HCT116 (cell line): Measurements from ENCODE around the gene KIFC1.

Experiments
- ATF3 ChIP-seq: IDR thresholded peaks from 2 replicates; pipeline ENCODE4 v1.6.1; 2012
- CBX3 ChIP-seq: IDR thresholded peaks from 2 replicates; pipeline ENCODE4 v1.6.1; 2012; ENCODE audit warnings: low read depth
- CTCF ChIP-seq, 3 experiments: fragments of 200-600 bp in 1 of 3; sonication (generic) in 1 of 3; IDR thresholded peaks in 2 of 3; conservative IDR thresholded peaks in 1 of 3; 2 replicates each; pipeline ENCODE4 v1.5.1; 2012 to 2017; ENCODE audit warnings: low read depth in 2 of 3, low read length in 2 of 3, antibody characterized with exemption in 1 of 3, borderline replicate concordance in 1 of 3, control low read depth in 1 of 3, mild to moderate bottlenecking in 1 of 3, mixed read lengths in 1 of 3, mixed run types in 1 of 3, moderate library complexity in 1 of 3; ENCODE audit not compliant: insufficient read depth in 1 of 3
- EZH2 ChIP-seq: fragments of 200-600 bp; sonication (generic); IDR thresholded peaks from 2 replicates; pipeline ENCODE4 v1.6.1; 2017; ENCODE audit warnings: antibody characterized with exemption, mixed run types
- EZH2phosphoT487 ChIP-seq: fragments of 200-600 bp; IDR thresholded peaks from 2 replicates; pipeline ENCODE4 v1.6.1; 2018; ENCODE audit warnings: antibody characterized with exemption, borderline replicate concordance
- POLR2A ChIP-seq: IDR thresholded peaks from 2 replicates; pipeline ENCODE4 v1.7.0; 2011; ENCODE audit warnings: borderline replicate concordance; ENCODE audit not compliant: insufficient read depth, insufficient read length; ENCODE audit errors: extremely low read depth
- RAD21 ChIP-seq: IDR thresholded peaks from 2 replicates; pipeline ENCODE4 v1.6.1; 2012; ENCODE audit warnings: low read depth, mild to moderate bottlenecking
- REST ChIP-seq: IDR thresholded peaks from 2 replicates; pipeline ENCODE4 v1.6.1; 2012; ENCODE audit warnings: low read depth
- SIN3A ChIP-seq: IDR thresholded peaks from 2 replicates; pipeline ENCODE4 v1.6.1; 2012; ENCODE audit warnings: low read depth
- ZNF274 ChIP-seq: fragments of 200-500 bp; sonication (Bioruptor generic); IDR thresholded peaks from 2 replicates; pipeline ENCODE4 v1.6.1; 2014; ENCODE audit warnings: mild to moderate bottlenecking, low read depth, low read length, inconsistent platforms

DNA sequence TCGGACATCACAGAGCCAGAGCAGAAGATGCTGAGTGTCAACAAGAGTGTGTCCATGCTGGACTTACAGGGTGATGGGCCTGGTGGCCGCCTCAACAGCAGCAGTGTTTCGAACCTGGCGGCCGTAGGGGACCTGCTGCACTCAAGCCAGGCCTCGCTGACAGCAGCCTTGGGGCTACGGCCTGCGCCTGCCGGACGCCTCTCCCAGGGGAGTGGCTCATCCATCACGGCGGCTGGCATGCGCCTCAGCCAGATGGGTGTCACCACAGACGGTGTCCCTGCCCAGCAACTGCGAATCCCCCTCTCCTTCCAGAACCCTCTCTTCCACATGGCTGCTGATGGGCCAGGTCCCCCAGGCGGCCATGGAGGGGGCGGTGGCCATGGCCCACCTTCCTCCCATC lies 51.4 kb downstream of the KIFC1 start:
- TF ChIP-seq ZNF274 (no peak), CTCF (IDR thresholded peaks at IDR 0.05 in 2 of 3, conservative IDR thresholded peaks at IDR 0.05 in 1 of 3; ENCODE audit: borderline replicate concordance in 1 of 3, insufficient read depth in 1 of 3, low read depth in 2 of 3, low read length in 2 of 3) (no peak), POLR2A (no peak), EZH2phosphoT487 (no peak), SIN3A (no peak), EZH2 (no peak), ATF3 (no peak), CBX3 (no peak), RAD21 (no peak), REST (no peak)
